ENCODE data around the gene DDX55. TPM values are rescaled to one million over a fixed set of nuclear protein-coding genes. Genes with fewer than 3 reads are reported as not detected.
"Not testable (repeated sequence)": the region's sequence is repeated elsewhere in the genome, so short reads cannot be mapped to it uniquely, and the experiment has no call there.

DDX55 gene
- polyA plus RNA-seq, 3 donors from 2014 or later = 7.2 to 17.7 (median 16.4) TPM

GRCh38 chr12:123595729-123596128 is 6.2 kb upstream of the DDX55 start:
- Mint-ChIP-seq H3K9me3 (no peaks in the 10 kb centered on the region), H3K4me1 (peaks cover 19 to 34% of the 10 kb centered on the region in 2 donors), H3K27me3 (ENCODE audit: low read depth in 3 of 3) (peaks cover 0 to 2% (median 1%) of the 10 kb centered on the region in 3 donors), H3K27ac (peak overlapping the region in 1 of 6 donors; percentile 46), H3K4me3 (no peak overlapping the region), H3K36me3 (peaks cover 0 to 23% (median 11%) of the 10 kb centered on the region in 3 donors)
- DNase-seq = no peak

GRCh38 chr12:123597100-123597499 is 4.8 kb upstream of the DDX55 start:
- no peak overlapping the region for H3K4me3 Mint-ChIP-seq
- no peak overlapping the region for H3K27ac Mint-ChIP-seq
- H3K4me1 Mint-ChIP-seq = peaks cover 24 to 38% of the 10 kb centered on the region in 2 donors
- no peaks in the 10 kb centered on the region for H3K9me3 Mint-ChIP-seq
- peaks cover 0 to 14% (median 9%) of the 10 kb centered on the region in 3 donors for H3K36me3 Mint-ChIP-seq
- DNase-seq = no peak
- H3K27me3 Mint-ChIP-seq (ENCODE audit: low read depth in 3 of 3) = peaks cover 2 to 4% (median 3%) of the 10 kb centered on the region in 3 donors

- Mint-ChIP-seq H3K27me3 (ENCODE audit: low read depth in 3 of 3) (peaks cover 2 to 7% (median 6%) of the 10 kb centered on the region in 3 donors), H3K9me3 (no peaks in the 10 kb centered on the region), H3K4me1 (peaks cover 29 to 45% of the 10 kb centered on the region in 2 donors), H3K27ac (peak overlapping the region in 1 of 6 donors; percentile 55), H3K36me3 (peaks cover 4 to 12% (median 7%) of the 10 kb centered on the region in 3 donors), H3K4me3 (no peak overlapping the region)
- DNase-seq = no peak
These were observed 3.4 kb upstream of the DDX55 start for GRCh38 chr12:123598522-123598921.

- H3K4me1 Mint-ChIP-seq = peaks cover 31 to 45% of the 10 kb centered on the region in 2 donors
- H3K27ac Mint-ChIP-seq = peak overlapping the region; percentile 5 to 85 (median 51)
- no peaks in the 10 kb centered on the region for H3K9me3 Mint-ChIP-seq
- H3K36me3 Mint-ChIP-seq = peaks cover 4 to 12% (median 7%) of the 10 kb centered on the region in 3 donors
- peaks cover 0 to 7% (median 6%) of the 10 kb centered on the region in 3 donors for H3K27me3 Mint-ChIP-seq (ENCODE audit: low read depth in 3 of 3)
- H3K4me3 Mint-ChIP-seq = peak overlapping the region; percentile 34 to 76 (median 66)
- DNase-seq = no peak
These were observed 2.6 kb upstream of the DDX55 start for GRCh38 chr12:123599310-123599709.

GRCh38 chr12:123599721-123600120 is 2.2 kb upstream of the DDX55 start:
- Mint-ChIP-seq H3K4me3 (peak overlapping the region; percentile 49 to 76 (median 66)), H3K36me3 (peaks cover 4 to 12% (median 7%) of the 10 kb centered on the region in 3 donors), H3K27me3 (ENCODE audit: low read depth in 3 of 3) (peaks cover 0 to 7% (median 6%) of the 10 kb centered on the region in 3 donors), H3K9me3 (no peaks in the 10 kb centered on the region), H3K27ac (peak overlapping the region in 4 of 6 donors; percentile 8 to 81 (median 43)), H3K4me1 (peaks cover 32 to 45% of the 10 kb centered on the region in 2 donors)
- DNase-seq = no peak

GRCh38 chr12:123602651-123603195 is 824 bp downstream of the DDX55 start:
- H3K4me3 Mint-ChIP-seq = peak overlapping the region; percentile 93 to 97 (median 93)
- peaks cover 33 to 49% of the 10 kb centered on the region in 2 donors for H3K4me1 Mint-ChIP-seq

GRCh38 chr12:123603495-123603894 is 1.6 kb downstream of the DDX55 start:
- H3K4me3 Mint-ChIP-seq = peak overlapping the region in 2 of 5 donors; percentile 5 to 93
- H3K36me3 Mint-ChIP-seq = peaks cover 13 to 19% (median 17%) of the 10 kb centered on the region in 3 donors
- H3K27me3 Mint-ChIP-seq (ENCODE audit: low read depth in 3 of 3); DNase-seq; H3K9me3 Mint-ChIP-seq: not testable (repeated sequence)
- peak overlapping the region in 1 of 6 donors; percentile 34 for H3K27ac Mint-ChIP-seq
- peaks cover 34 to 52% of the 10 kb centered on the region in 2 donors for H3K4me1 Mint-ChIP-seq

More at GRCh38 chr12:123602651-123603195, 824 bp downstream of the DDX55 start:
- H3K9me3 Mint-ChIP-seq = no peaks in the 10 kb centered on the region
- no peak for DNase-seq
- peak overlapping the region; percentile 76 to 91 (median 86) for H3K27ac Mint-ChIP-seq
- peaks cover 0 to 7% (median 6%) of the 10 kb centered on the region in 3 donors for H3K27me3 Mint-ChIP-seq (ENCODE audit: low read depth in 3 of 3)
- H3K36me3 Mint-ChIP-seq = peaks cover 8 to 13% (median 11%) of the 10 kb centered on the region in 3 donors

- DNase-seq = no peak
- peaks cover 0 to 2% (median 0%) of the 10 kb centered on the region in 3 donors for H3K27me3 Mint-ChIP-seq (ENCODE audit: low read depth in 3 of 3)
- H3K27ac Mint-ChIP-seq = no peak overlapping the region
- H3K9me3 Mint-ChIP-seq = no peaks in the 10 kb centered on the region
- H3K36me3 Mint-ChIP-seq = peaks cover 28 to 43% (median 29%) of the 10 kb centered on the region in 3 donors
- H3K4me3 Mint-ChIP-seq = no peak overlapping the region
- H3K4me1 Mint-ChIP-seq = peaks cover 16 to 21% of the 10 kb centered on the region in 2 donors
These were observed 5.9 kb downstream of the DDX55 start for GRCh38 chr12:123607756-123608155.

- Mint-ChIP-seq H3K9me3 (no peaks in the 10 kb centered on the region), H3K27me3 (ENCODE audit: low read depth in 3 of 3) (peaks cover 0 to 2% (median 0%) of the 10 kb centered on the region in 3 donors), H3K27ac (no peak overlapping the region), H3K36me3 (peaks cover 26 to 45% (median 30%) of the 10 kb centered on the region in 3 donors), H3K4me3 (no peak overlapping the region), H3K4me1 (peaks cover 12 to 17% of the 10 kb centered on the region in 2 donors)
- DNase-seq = no peak
These were observed 6.3 kb downstream of the DDX55 start for GRCh38 chr12:123608182-123608581.

- Mint-ChIP-seq H3K27me3 (ENCODE audit: low read depth in 3 of 3) (no peaks in the 10 kb centered on the region), H3K9me3 (no peaks in the 10 kb centered on the region), H3K4me1 (peaks cover 0 to 6% of the 10 kb centered on the region in 2 donors), H3K4me3 (no peak overlapping the region), H3K36me3 (peaks cover 34 to 52% (median 36%) of the 10 kb centered on the region in 3 donors), H3K27ac (peak overlapping the region in 1 of 6 donors; percentile 29)
- DNase-seq = no peak
These were observed 12.2 kb downstream of the DDX55 start for GRCh38 chr12:123614110-123614509.

GRCh38 chr12:123614531-123614930 is 12.6 kb downstream of the DDX55 start:
- Mint-ChIP-seq H3K4me3 (no peak overlapping the region), H3K36me3 (peaks cover 32 to 54% (median 36%) of the 10 kb centered on the region in 3 donors), H3K27me3 (ENCODE audit: low read depth in 3 of 3) (no peaks in the 10 kb centered on the region), H3K4me1 (peaks cover 0 to 6% of the 10 kb centered on the region in 2 donors), H3K27ac (peak overlapping the region in 1 of 6 donors; percentile 13), H3K9me3 (no peaks in the 10 kb centered on the region)
- no peak for DNase-seq

GRCh38 chr12:123617144-123617543 is 15.2 kb downstream of the DDX55 start:
- Mint-ChIP-seq H3K27ac (no peak overlapping the region), H3K9me3 (no peaks in the 10 kb centered on the region), H3K4me3 (no peak overlapping the region), H3K27me3 (ENCODE audit: low read depth in 3 of 3) (peaks cover 0 to 3% (median 0%) of the 10 kb centered on the region in 3 donors), H3K4me1 (peaks cover 0 to 6% of the 10 kb centered on the region in 2 donors), H3K36me3 (peaks cover 23 to 64% (median 31%) of the 10 kb centered on the region in 3 donors)
- no peak for DNase-seq

- Mint-ChIP-seq H3K36me3 (peaks cover 26 to 60% (median 31%) of the 10 kb centered on the region in 3 donors), H3K4me1 (peaks cover 0 to 6% of the 10 kb centered on the region in 2 donors), H3K27me3 (ENCODE audit: low read depth in 3 of 3) (peaks cover 0 to 3% (median 0%) of the 10 kb centered on the region in 3 donors), H3K9me3 (no peaks in the 10 kb centered on the region), H3K27ac (no peak overlapping the region), H3K4me3 (no peak overlapping the region)
- no peak for DNase-seq
These were observed 15.7 kb downstream of the DDX55 start for GRCh38 chr12:123617580-123617979.

- Mint-ChIP-seq H3K27ac (peak overlapping the region in 1 of 6 donors; percentile 62), H3K27me3 (ENCODE audit: low read depth in 3 of 3) (peaks cover 0 to 3% (median 0%) of the 10 kb centered on the region in 3 donors), H3K4me3 (no peak overlapping the region), H3K36me3 (peaks cover 25 to 52% (median 29%) of the 10 kb centered on the region in 3 donors), H3K4me1 (peaks cover 0 to 6% of the 10 kb centered on the region in 2 donors), H3K9me3 (no peaks in the 10 kb centered on the region)
- DNase-seq = no peak
These were observed 19.2 kb downstream of the DDX55 start for GRCh38 chr12:123621101-123621500.

Measured in immature natural killer cell (primary cell).